Ascending aorta (tissue), 2 donors: ENCODE data around the gene KLHL30. TPM values are rescaled to one million over a fixed set of nuclear protein-coding genes. Genes with fewer than 3 reads are reported as not detected.

Experiments used
- DNase-seq, 2 donors: peaks; one replicate each; pipeline ENCODE4 v3.0.0-alpha.2; 2019; ENCODE audit warnings: low spot score in 2 of 2
- H3K27ac ChIP-seq, 2 donors: fragments of 200-600 bp; sonication (generic); one replicate each; pipeline ENCODE4 v1.5.1; 2016 to 2017; ENCODE audit warnings: mild to moderate bottlenecking in 1 of 2
- H3K27me3 ChIP-seq: fragments of 200-600 bp; sonication (generic); one replicate; pipeline ENCODE4 v1.5.1; 2017
- H3K36me3 ChIP-seq, 2 donors: fragments of 200-600 bp; sonication (generic); one replicate each; pipeline ENCODE4 v1.5.1; 2016
- H3K4me1 ChIP-seq, 2 donors: fragments of 200-600 bp; sonication (generic); one replicate each; pipeline ENCODE4 v1.5.1; 2016 to 2017; ENCODE audit warnings: mild to moderate bottlenecking in 1 of 2
- H3K4me3 ChIP-seq, 2 donors: fragments of 200-600 bp; sonication (generic); one replicate each; pipeline ENCODE4 v1.5.1; 2016 to 2017; ENCODE audit warnings: mild to moderate bottlenecking in 1 of 2
- H3K9me3 ChIP-seq, 2 donors: fragments of 200-600 bp; sonication (generic); one replicate each; pipeline ENCODE4 v1.5.1; 2016
- CTCF ChIP-seq, 3 experiments: fragments of 200-600 bp in 2 of 3; fragments of 450-650 bp in 1 of 3; sonication (generic) in 2 of 3; IDR thresholded peaks; one replicate each; pipeline ENCODE4 v1.5.1; 2016 to 2019; ENCODE audit warnings: antibody characterized with exemption in 3 of 3, mild to moderate bottlenecking in 1 of 3, moderate library complexity in 1 of 3
- intact Hi-C: fragments of 100-400 bp; cut with DNase I; formaldehyde crosslinking; loops from one replicate; pipeline ENCODE4 v1.15.1; 2023
- total RNA-seq: library from RNA; depleted of rRNA; stranded (reverse); fragments of >200 nt; gene quantifications from one replicate; pipeline ENCODE4 v1.1.0, GENCODE V29; 2016

The KLHL30 gene
- total RNA-seq, 1 donor from 2014 or later, result 28.2 TPM

- Histone ChIP-seq H3K4me1 (peaks cover 0 to 4% of the 10 kb centered on the region in 2 donors), H3K9me3 (peaks cover 0 to 16% of the 10 kb centered on the region in 2 donors), H3K27ac (no peak overlapping the region), H3K27me3 (no peaks in the 10 kb centered on the region), H3K4me3 (no peak overlapping the region), H3K36me3 (no peaks in the 10 kb centered on the region)
- DNase-seq, result no peak
- no peak for TF ChIP-seq CTCF (IDR thresholded peaks at IDR 0.05)
- intact Hi-C loops, result no loop called here
Measured at GRCh38 chr2:238116298-238117198, 21.9 kb upstream of the KLHL30 start.

GRCh38 chr2:238117199-238118154, 21.0 kb upstream of the KLHL30 start:
- DNase-seq, result no peak
- intact Hi-C loops, result no loop called here
- H3K27me3 ChIP-seq, result no peaks in the 10 kb centered on the region
- peaks cover 0 to 4% of the 10 kb centered on the region in 2 donors for H3K4me1 ChIP-seq
- H3K4me3 ChIP-seq, result no peak overlapping the region
- H3K27ac ChIP-seq, result no peak overlapping the region
- no peaks in the 10 kb centered on the region for H3K36me3 ChIP-seq
- peaks cover 0 to 10% of the 10 kb centered on the region in 2 donors for H3K9me3 ChIP-seq
- no peak for TF ChIP-seq CTCF (IDR thresholded peaks at IDR 0.05)

GRCh38 chr2:238119756-238120462, 18.6 kb upstream of the KLHL30 start:
- DNase-seq, result no peak
- H3K9me3 ChIP-seq, result no peaks in the 10 kb centered on the region
- no peak overlapping the region for H3K27ac ChIP-seq
- TF ChIP-seq CTCF (IDR thresholded peaks at IDR 0.05), result no peak
- H3K27me3 ChIP-seq, result no peaks in the 10 kb centered on the region
- H3K4me1 ChIP-seq, result peaks cover 0 to 4% of the 10 kb centered on the region in 2 donors
- intact Hi-C loops, result no loop called here
- no peak overlapping the region for H3K4me3 ChIP-seq
- no peaks in the 10 kb centered on the region for H3K36me3 ChIP-seq

- Histone ChIP-seq H3K27me3 (no peaks in the 10 kb centered on the region), H3K4me3 (no peak overlapping the region), H3K4me1 (peaks cover 0 to 4% of the 10 kb centered on the region in 2 donors), H3K36me3 (no peaks in the 10 kb centered on the region), H3K27ac (no peak overlapping the region), H3K9me3 (no peaks in the 10 kb centered on the region)
- TF ChIP-seq CTCF (IDR thresholded peaks at IDR 0.05), result peak in 2 of 3 experiments; percentile 20 to 38
- intact Hi-C loops, result no loop called here
- DNase-seq, result no peak
Measured at GRCh38 chr2:238120463-238121298, 17.8 kb upstream of the KLHL30 start.
